ENCODE data around the gene MFNG. TPM values are rescaled to one million over a fixed set of nuclear protein-coding genes. Genes with fewer than 3 reads are reported as not detected.

The MFNG gene
- total RNA-seq, 1 experiment from 2014 or later = 3.3 TPM

DNA sequence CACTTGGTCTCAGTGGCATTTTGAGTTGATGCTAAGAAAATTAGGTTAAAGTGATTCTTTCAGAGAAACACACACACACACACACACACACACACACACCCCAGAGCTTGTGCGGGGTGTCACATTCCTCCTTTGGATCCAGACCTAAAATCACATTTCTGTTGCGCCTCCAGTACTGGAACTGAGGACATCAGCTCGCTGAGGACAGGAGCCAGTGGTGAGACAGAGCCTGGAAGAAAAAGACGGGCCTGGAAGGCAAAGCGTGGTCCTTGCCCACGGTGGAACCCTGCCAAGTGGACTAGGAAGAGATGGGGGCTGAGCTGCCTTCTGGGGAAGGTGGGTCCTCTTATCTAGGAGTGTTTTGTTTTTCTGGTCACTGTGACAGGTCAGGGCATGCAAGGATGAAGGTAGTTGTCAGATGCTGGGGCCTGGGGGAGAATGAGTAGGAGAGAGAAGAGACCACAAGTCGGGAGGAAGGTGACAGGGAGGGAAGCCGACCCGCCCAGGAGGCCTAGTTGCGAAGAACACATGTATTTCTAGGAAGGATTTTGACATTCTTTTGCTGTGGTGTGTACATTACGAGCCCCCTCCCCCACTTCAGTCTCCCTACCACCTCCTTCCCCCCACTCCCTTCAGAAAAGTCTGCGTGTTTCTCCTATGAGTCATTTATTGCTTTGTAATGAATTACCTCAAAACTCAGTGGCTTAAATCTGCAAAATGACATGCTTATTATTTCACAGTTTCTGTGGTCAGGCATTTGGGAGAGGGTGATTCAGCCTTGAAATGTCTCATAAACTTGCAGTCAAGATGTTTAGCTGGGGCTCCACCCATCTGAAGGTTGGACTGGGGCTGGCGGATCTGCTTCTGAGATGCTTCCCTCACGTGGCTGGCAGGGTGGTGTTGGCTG, 54.1 kb downstream of the MFNG start:
- Histone ChIP-seq H2BK12ac (ENCODE audit: insufficient read length, low read depth, low read length) (no peak overlapping the region), H2BK5ac (ENCODE audit: insufficient read length, low read length) (no peak overlapping the region), H3K4me2 (ENCODE audit: insufficient read depth, insufficient read length, low read length) (no peak overlapping the region), H4K5ac (ENCODE audit: insufficient read length, low read depth, low read length) (no peak overlapping the region), H2BK120ac (ENCODE audit: low read depth, low read length, poor library complexity, severe bottlenecking) (no peak overlapping the region), H2BK15ac (ENCODE audit: low read depth, low read length) (no peak overlapping the region), H3K23me2 (ENCODE audit: insufficient read length, low read depth, low read length, poor library complexity, severe bottlenecking) (peaks cover 3% of the 10 kb centered on the region), H3K27me3 (ENCODE audit: insufficient read depth, low read length) (peaks cover 11% of the 10 kb centered on the region), H3K79me2 (ENCODE audit: insufficient read depth, low read length) (no peaks in the 10 kb centered on the region), H3K56ac (ENCODE audit: insufficient read length, low read depth, low read length) (no peak overlapping the region), H4K8ac (replicated peaks; ENCODE audit: insufficient read length, low read depth, low read length) (no peak overlapping the region), H3T11ph (ENCODE audit: low read length) (no peak overlapping the region), H4K91ac (ENCODE audit: insufficient read length, low read depth, low read length) (no peak overlapping the region), H3K14ac (ENCODE audit: insufficient read depth, low read length) (no peak overlapping the region), H2AFZ (ENCODE audit: low read length) (no peak overlapping the region), H3K4ac (ENCODE audit: low read depth, low read length) (no peak overlapping the region), H3K9ac (ENCODE audit: extremely low read depth, insufficient read length, low read length) (no peak overlapping the region), H3K18ac (ENCODE audit: insufficient read length, low read depth, low read length) (no peak overlapping the region), H3K27ac (ENCODE audit: insufficient read length, low read depth, low read length) (no peak overlapping the region), H4K20me1 (ENCODE audit: control insufficient read depth, insufficient read depth, insufficient read length) (no peaks in the 10 kb centered on the region), H3K9me3 (ENCODE audit: control insufficient read depth, low read depth, low read length) (no peaks in the 10 kb centered on the region), H3K79me1 (ENCODE audit: insufficient read depth, low read depth, low read length, poor library complexity, severe bottlenecking) (no peaks in the 10 kb centered on the region), H2AK5ac (ENCODE audit: insufficient read length, low read length) (no peak overlapping the region), H3K23ac (ENCODE audit: insufficient read length, low read depth, low read length) (no peak overlapping the region), H3K4me1 (ENCODE audit: insufficient read depth, low read length) (no peaks in the 10 kb centered on the region), H2BK20ac (ENCODE audit: low read depth, low read length, poor library complexity, severe bottlenecking) (no peak overlapping the region)
- Mint-ChIP-seq H3K9me3 (peaks cover 0 to 4% of the 10 kb centered on the region in 2 experiments; a peak in 1 of 5 replicates), H3K27ac (peak overlapping the region in 1 of 3 experiments; percentile 27; a peak in 1 of 7 replicates), H3K4me3 (0 out of 5 replicates have a peak overlapping the region, but pooled peaks of 1 of the 2 experiments have one; percentile 10), H3K36me3 (ENCODE audit: insufficient read depth in 1 of 3, low read depth in 3 of 3) (no peaks in the 10 kb centered on the region), H3K4me1 (peaks cover 17 to 22% of the 10 kb centered on the region in 2 experiments), H3K27me3 (ENCODE audit: low read depth) (peaks cover 44% of the 10 kb centered on the region)
- TF ChIP-seq, protein P1, sequence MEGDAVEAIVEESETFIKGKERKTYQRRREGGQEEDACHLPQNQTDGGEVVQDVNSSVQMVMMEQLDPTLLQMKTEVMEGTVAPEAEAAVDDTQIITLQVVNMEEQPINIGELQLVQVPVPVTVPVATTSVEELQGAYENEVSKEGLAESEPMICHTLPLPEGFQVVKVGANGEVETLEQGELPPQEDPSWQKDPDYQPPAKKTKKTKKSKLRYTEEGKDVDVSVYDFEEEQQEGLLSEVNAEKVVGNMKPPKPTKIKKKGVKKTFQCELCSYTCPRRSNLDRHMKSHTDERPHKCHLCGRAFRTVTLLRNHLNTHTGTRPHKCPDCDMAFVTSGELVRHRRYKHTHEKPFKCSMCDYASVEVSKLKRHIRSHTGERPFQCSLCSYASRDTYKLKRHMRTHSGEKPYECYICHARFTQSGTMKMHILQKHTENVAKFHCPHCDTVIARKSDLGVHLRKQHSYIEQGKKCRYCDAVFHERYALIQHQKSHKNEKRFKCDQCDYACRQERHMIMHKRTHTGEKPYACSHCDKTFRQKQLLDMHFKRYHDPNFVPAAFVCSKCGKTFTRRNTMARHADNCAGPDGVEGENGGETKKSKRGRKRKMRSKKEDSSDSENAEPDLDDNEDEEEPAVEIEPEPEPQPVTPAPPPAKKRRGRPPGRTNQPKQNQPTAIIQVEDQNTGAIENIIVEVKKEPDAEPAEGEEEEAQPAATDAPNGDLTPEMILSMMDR (conservative IDR thresholded peaks at IDR 0.05) = no peak
- no CpG with 5 or more reads among the region's 14 CpGs for WGBS (ENCODE audit: extremely low coverage, insufficient read length, low lambda C conversion rate)
- DNase-seq = no peak

Measured in H9 (cell line).